WTC11 (cell line): ENCODE results near the gene ABCC6. TPM values are rescaled to one million over a fixed set of nuclear protein-coding genes. Genes with fewer than 3 reads are reported as not detected.

Source experiments
- ATAC-seq: fragments of 200-7000 bp; cut with Tn5 transposase; 2 replicates; pipeline ENCODE4 v1.10.0; 2021; ENCODE audit warnings: mild to moderate bottlenecking, moderate library complexity
- CTCF ChIA-PET: fragments of 300-600 bp; sonication (Branson Sonifier 250); formaldehyde crosslinking; loops from one replicate; lab custom pipeline; 2021; ENCODE audit warnings: antibody characterized with exemption; lab: Charles Lee
- POLR2A ChIA-PET: fragments of 350-600 bp; sonication (Branson Sonifier 250); formaldehyde crosslinking; loops from one replicate; lab custom pipeline; 2021; ENCODE audit warnings: antibody characterized with exemption; lab: Charles Lee
- DNase-seq: peaks from one replicate; pipeline ENCODE4 v3.0.0; 2021; ENCODE audit warnings: low spot score
- H3K27ac Mint-ChIP-seq: 2 replicates; pipeline ENCODE4 v1.8.0; 2021; ENCODE audit warnings: mixed read lengths
- H3K27me3 Mint-ChIP-seq: 2 replicates; pipeline ENCODE4 v1.8.0; 2021; ENCODE audit warnings: low read depth, mild to moderate bottlenecking, moderate library complexity, mixed read lengths
- H3K36me3 Mint-ChIP-seq: 2 replicates; pipeline ENCODE4 v1.8.0; 2021; ENCODE audit warnings: mixed read lengths
- H3K4me1 Mint-ChIP-seq: 2 replicates; pipeline ENCODE4 v1.8.0; 2022; ENCODE audit warnings: mixed read lengths
- H3K4me3 Mint-ChIP-seq: 2 replicates; pipeline ENCODE4 v1.8.0; 2021; ENCODE audit warnings: mild to moderate bottlenecking, moderate library complexity, mixed read lengths
- H3K9me3 Mint-ChIP-seq: 2 replicates; pipeline ENCODE4 v1.8.0; 2021; ENCODE audit warnings: mixed read lengths
- FOXP1 ChIP-seq: sonication (generic); formaldehyde crosslinking; IDR thresholded peaks from 2 replicates; pipeline ENCODE4 v1.8.0; 2022; ENCODE audit warnings: missing genetic modification reagents, mild to moderate bottlenecking, moderate library complexity, borderline replicate concordance
- GABPB1 ChIP-seq: sonication (generic); formaldehyde crosslinking; IDR thresholded peaks from 2 replicates; pipeline ENCODE4 v1.8.1; 2023; ENCODE audit warnings: mild to moderate bottlenecking, missing genetic modification reagents
- GTF2I ChIP-seq: fragments of 250-450 bp; sonication (Bioruptor Pico); conservative IDR thresholded peaks from 2 replicates; pipeline ENCODE4 v1.4.0; 2021; ENCODE audit warnings: mild to moderate bottlenecking
- IRF2 ChIP-seq: sonication (generic); formaldehyde crosslinking; IDR thresholded peaks from 2 replicates; pipeline ENCODE4 v1.8.0; 2022; ENCODE audit warnings: low read depth, missing genetic modification reagents, borderline replicate concordance
- NFYB ChIP-seq: sonication (generic); formaldehyde crosslinking; conservative IDR thresholded peaks from 2 replicates; pipeline ENCODE4 v1.8.0; 2022; ENCODE audit warnings: low read depth, missing genetic modification reagents
- PRRX2 ChIP-seq: fragments of 250-450 bp; sonication (Bioruptor Pico); IDR thresholded peaks from 2 replicates; pipeline ENCODE4 v1.8.0; 2021; ENCODE audit warnings: mild to moderate bottlenecking
- SMAD3 ChIP-seq: sonication (generic); formaldehyde crosslinking; IDR thresholded peaks from 2 replicates; pipeline ENCODE4 v1.8.0; 2022; ENCODE audit warnings: missing genetic modification reagents, mild to moderate bottlenecking, borderline replicate concordance
- TCF7 ChIP-seq: sonication (generic); formaldehyde crosslinking; IDR thresholded peaks from 2 replicates; pipeline ENCODE4 v1.8.0; 2022; ENCODE audit warnings: mild to moderate bottlenecking, low read depth, missing genetic modification reagents, moderate library complexity
- TEAD4 ChIP-seq: sonication (generic); formaldehyde crosslinking; IDR thresholded peaks from 2 replicates; pipeline ENCODE4 v1.8.0; 2022; ENCODE audit warnings: mild to moderate bottlenecking, missing genetic modification reagents
- ZBTB21 ChIP-seq: sonication (generic); formaldehyde crosslinking; IDR thresholded peaks from 2 replicates; pipeline ENCODE4 v1.8.1; 2023; ENCODE audit warnings: mild to moderate bottlenecking, missing genetic modification reagents, borderline replicate concordance
- ZNF121 ChIP-seq: sonication (generic); formaldehyde crosslinking; IDR thresholded peaks from 2 replicates; pipeline ENCODE4 v1.8.0; 2023; ENCODE audit warnings: missing genetic modification reagents
- ZNF138 ChIP-seq: sonication (generic); formaldehyde crosslinking; conservative IDR thresholded peaks from 2 replicates; pipeline ENCODE4 v1.8.1; 2022; ENCODE audit warnings: mild to moderate bottlenecking, moderate library complexity, missing genetic modification reagents
- ZNF317 ChIP-seq: sonication (generic); formaldehyde crosslinking; IDR thresholded peaks from 2 replicates; pipeline ENCODE4 v1.8.1; 2023; ENCODE audit warnings: low read depth, mild to moderate bottlenecking, moderate library complexity, missing genetic modification reagents, borderline replicate concordance
- ZNF396 ChIP-seq: fragments of 250-450 bp; sonication (Bioruptor Pico); IDR thresholded peaks from 2 replicates; pipeline ENCODE4 v1.8.0; 2021; ENCODE audit warnings: mild to moderate bottlenecking, moderate library complexity, borderline replicate concordance
- ZNF416 ChIP-seq: fragments of 250-450 bp; sonication (Bioruptor Pico); IDR thresholded peaks from 2 replicates; pipeline ENCODE4 v1.9.0; 2021; ENCODE audit warnings: mild to moderate bottlenecking, inconsistent platforms
- ZNF423 ChIP-seq: fragments of 250-450 bp; sonication (Bioruptor Pico); IDR thresholded peaks from 2 replicates; pipeline ENCODE4 v2.1.2; 2022; ENCODE audit warnings: mild to moderate bottlenecking, moderate library complexity
- total RNA-seq: library from RNA; stranded (reverse); gene quantifications from 3 replicates; pipeline ENCODE4 v1.2.3, GENCODE V29; 2021
- TF ChIP-seq, protein P1 (sequence below): sonication (generic); formaldehyde crosslinking; IDR thresholded peaks from 2 replicates; pipeline ENCODE4 v1.8.0; 2023; ENCODE audit warnings: missing genetic modification reagents, mild to moderate bottlenecking, borderline replicate concordance
- TF ChIP-seq, protein P2 (sequence below): sonication (generic); formaldehyde crosslinking; IDR thresholded peaks from 2 replicates; pipeline ENCODE4 v1.8.0; 2022; ENCODE audit warnings: mild to moderate bottlenecking, missing genetic modification reagents
- TF ChIP-seq, protein P3 (sequence below): sonication (generic); formaldehyde crosslinking; IDR thresholded peaks from 2 replicates; pipeline ENCODE4 v1.8.1; 2023; ENCODE audit warnings: mild to moderate bottlenecking, missing genetic modification reagents
- TF ChIP-seq, protein P4 (sequence below): sonication (generic); formaldehyde crosslinking; IDR thresholded peaks from 2 replicates; pipeline ENCODE4 v1.8.0; 2023; ENCODE audit warnings: mild to moderate bottlenecking, missing genetic modification reagents
- TF ChIP-seq, protein P5 (sequence below): fragments of 250-450 bp; sonication (Bioruptor Pico); conservative IDR thresholded peaks from 2 replicates; pipeline ENCODE4 v1.9.0; 2021; ENCODE audit warnings: mild to moderate bottlenecking
- TF ChIP-seq, protein P6 (sequence below): sonication (generic); formaldehyde crosslinking; IDR thresholded peaks from 2 replicates; pipeline ENCODE4 v1.8.1; 2022; ENCODE audit warnings: mild to moderate bottlenecking, missing genetic modification reagents, moderate library complexity, borderline replicate concordance
- TF ChIP-seq, protein P7 (sequence below): fragments of 250-450 bp; sonication (Bioruptor Pico); IDR thresholded peaks from 2 replicates; pipeline ENCODE4 v1.8.0; 2021; ENCODE audit warnings: mild to moderate bottlenecking

ABCC6 gene
- total RNA-seq, 1 experiment from 2014 or later, result 1.3 TPM

DNA sequence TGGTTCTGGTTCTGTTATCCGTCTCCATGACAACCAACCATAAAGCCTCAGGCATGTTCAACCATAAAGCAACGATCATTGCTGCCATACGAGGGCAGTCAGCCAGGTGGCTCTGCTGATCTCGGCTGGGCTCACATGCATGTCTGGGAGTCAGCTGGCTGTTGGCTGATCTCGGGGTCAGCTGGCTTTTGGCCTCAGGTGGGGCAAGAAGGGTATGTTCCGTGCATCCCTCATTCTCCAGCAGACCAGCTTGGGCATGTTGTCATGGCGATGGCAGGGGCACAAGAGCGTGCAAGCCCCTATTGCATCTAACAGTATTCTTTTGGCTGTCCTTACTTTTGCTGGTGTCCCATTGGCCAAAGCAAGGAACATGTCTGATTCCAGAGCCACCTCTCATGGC is 86.2 kb downstream of the ABCC6 start (continued):
- TF ChIP-seq, protein P1, sequence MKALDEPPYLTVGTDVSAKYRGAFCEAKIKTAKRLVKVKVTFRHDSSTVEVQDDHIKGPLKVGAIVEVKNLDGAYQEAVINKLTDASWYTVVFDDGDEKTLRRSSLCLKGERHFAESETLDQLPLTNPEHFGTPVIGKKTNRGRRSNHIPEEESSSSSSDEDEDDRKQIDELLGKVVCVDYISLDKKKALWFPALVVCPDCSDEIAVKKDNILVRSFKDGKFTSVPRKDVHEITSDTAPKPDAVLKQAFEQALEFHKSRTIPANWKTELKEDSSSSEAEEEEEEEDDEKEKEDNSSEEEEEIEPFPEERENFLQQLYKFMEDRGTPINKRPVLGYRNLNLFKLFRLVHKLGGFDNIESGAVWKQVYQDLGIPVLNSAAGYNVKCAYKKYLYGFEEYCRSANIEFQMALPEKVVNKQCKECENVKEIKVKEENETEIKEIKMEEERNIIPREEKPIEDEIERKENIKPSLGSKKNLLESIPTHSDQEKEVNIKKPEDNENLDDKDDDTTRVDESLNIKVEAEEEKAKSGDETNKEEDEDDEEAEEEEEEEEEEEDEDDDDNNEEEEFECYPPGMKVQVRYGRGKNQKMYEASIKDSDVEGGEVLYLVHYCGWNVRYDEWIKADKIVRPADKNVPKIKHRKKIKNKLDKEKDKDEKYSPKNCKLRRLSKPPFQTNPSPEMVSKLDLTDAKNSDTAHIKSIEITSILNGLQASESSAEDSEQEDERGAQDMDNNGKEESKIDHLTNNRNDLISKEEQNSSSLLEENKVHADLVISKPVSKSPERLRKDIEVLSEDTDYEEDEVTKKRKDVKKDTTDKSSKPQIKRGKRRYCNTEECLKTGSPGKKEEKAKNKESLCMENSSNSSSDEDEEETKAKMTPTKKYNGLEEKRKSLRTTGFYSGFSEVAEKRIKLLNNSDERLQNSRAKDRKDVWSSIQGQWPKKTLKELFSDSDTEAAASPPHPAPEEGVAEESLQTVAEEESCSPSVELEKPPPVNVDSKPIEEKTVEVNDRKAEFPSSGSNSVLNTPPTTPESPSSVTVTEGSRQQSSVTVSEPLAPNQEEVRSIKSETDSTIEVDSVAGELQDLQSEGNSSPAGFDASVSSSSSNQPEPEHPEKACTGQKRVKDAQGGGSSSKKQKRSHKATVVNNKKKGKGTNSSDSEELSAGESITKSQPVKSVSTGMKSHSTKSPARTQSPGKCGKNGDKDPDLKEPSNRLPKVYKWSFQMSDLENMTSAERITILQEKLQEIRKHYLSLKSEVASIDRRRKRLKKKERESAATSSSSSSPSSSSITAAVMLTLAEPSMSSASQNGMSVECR (CRISPR knock-in tag), result no peak
- TF ChIP-seq, protein P2, sequence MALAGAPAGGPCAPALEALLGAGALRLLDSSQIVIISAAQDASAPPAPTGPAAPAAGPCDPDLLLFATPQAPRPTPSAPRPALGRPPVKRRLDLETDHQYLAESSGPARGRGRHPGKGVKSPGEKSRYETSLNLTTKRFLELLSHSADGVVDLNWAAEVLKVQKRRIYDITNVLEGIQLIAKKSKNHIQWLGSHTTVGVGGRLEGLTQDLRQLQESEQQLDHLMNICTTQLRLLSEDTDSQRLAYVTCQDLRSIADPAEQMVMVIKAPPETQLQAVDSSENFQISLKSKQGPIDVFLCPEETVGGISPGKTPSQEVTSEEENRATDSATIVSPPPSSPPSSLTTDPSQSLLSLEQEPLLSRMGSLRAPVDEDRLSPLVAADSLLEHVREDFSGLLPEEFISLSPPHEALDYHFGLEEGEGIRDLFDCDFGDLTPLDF, result no peak
- no peak for TF ChIP-seq IRF2 (CRISPR knock-in tag)
- TF ChIP-seq GTF2I (CRISPR knock-in tag), result no peak
- TF ChIP-seq FOXP1, result no peak
- no peak for TF ChIP-seq ZNF317 (CRISPR knock-in tag)
- TF ChIP-seq, protein P3, sequence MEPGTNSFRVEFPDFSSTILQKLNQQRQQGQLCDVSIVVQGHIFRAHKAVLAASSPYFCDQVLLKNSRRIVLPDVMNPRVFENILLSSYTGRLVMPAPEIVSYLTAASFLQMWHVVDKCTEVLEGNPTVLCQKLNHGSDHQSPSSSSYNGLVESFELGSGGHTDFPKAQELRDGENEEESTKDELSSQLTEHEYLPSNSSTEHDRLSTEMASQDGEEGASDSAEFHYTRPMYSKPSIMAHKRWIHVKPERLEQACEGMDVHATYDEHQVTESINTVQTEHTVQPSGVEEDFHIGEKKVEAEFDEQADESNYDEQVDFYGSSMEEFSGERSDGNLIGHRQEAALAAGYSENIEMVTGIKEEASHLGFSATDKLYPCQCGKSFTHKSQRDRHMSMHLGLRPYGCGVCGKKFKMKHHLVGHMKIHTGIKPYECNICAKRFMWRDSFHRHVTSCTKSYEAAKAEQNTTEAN (CRISPR knock-in tag), result no peak
- no peak for TF ChIP-seq ZNF423 (CRISPR knock-in tag)
- TF ChIP-seq, protein P4, sequence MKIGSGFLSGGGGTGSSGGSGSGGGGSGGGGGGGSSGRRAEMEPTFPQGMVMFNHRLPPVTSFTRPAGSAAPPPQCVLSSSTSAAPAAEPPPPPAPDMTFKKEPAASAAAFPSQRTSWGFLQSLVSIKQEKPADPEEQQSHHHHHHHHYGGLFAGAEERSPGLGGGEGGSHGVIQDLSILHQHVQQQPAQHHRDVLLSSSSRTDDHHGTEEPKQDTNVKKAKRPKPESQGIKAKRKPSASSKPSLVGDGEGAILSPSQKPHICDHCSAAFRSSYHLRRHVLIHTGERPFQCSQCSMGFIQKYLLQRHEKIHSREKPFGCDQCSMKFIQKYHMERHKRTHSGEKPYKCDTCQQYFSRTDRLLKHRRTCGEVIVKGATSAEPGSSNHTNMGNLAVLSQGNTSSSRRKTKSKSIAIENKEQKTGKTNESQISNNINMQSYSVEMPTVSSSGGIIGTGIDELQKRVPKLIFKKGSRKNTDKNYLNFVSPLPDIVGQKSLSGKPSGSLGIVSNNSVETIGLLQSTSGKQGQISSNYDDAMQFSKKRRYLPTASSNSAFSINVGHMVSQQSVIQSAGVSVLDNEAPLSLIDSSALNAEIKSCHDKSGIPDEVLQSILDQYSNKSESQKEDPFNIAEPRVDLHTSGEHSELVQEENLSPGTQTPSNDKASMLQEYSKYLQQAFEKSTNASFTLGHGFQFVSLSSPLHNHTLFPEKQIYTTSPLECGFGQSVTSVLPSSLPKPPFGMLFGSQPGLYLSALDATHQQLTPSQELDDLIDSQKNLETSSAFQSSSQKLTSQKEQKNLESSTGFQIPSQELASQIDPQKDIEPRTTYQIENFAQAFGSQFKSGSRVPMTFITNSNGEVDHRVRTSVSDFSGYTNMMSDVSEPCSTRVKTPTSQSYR (CRISPR knock-in tag), result no peak
- TF ChIP-seq ZNF416 (CRISPR knock-in tag), result no peak
- TF ChIP-seq SMAD3, result no peak

DNA sequence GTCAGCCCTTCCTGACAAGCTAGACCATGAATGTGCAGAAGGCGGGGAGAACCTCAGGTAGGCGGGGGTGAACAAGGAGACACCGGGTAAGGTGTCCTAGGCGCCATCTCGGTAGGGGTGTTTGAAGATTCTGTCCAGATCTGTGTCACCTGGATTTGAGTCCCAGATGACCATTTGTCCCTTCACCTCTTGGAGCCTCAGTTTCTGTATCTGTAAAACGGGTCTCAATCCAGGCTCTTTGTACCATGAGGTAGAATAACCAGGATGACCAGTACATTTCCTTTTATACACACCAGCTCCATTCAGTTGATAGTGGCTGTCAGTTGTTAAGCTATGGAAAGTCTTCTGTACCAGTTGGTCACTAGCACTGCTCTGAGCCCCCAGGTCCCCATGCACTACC is 86.7 kb downstream of the ABCC6 start:
- Mint-ChIP-seq H3K4me1 (no peaks in the 10 kb centered on the region), H3K27ac (no peak overlapping the region), H3K36me3 (peaks cover 80% of the 10 kb centered on the region), H3K4me3 (no peak overlapping the region), H3K9me3 (no peaks in the 10 kb centered on the region), H3K27me3 (no peaks in the 10 kb centered on the region)
- no peak for DNase-seq
- ChIA-PET POLR2A (no interaction called here), CTCF (interaction anchor here (1.5 kb wide), 1 partner anchor 359 kb away, joined by 3 read pairs; no protein-coding TSS in a partner anchor)
- no peak for ATAC-seq
- TF ChIP-seq ZNF121 (CRISPR knock-in tag), result no peak
- TF ChIP-seq, protein P5, sequence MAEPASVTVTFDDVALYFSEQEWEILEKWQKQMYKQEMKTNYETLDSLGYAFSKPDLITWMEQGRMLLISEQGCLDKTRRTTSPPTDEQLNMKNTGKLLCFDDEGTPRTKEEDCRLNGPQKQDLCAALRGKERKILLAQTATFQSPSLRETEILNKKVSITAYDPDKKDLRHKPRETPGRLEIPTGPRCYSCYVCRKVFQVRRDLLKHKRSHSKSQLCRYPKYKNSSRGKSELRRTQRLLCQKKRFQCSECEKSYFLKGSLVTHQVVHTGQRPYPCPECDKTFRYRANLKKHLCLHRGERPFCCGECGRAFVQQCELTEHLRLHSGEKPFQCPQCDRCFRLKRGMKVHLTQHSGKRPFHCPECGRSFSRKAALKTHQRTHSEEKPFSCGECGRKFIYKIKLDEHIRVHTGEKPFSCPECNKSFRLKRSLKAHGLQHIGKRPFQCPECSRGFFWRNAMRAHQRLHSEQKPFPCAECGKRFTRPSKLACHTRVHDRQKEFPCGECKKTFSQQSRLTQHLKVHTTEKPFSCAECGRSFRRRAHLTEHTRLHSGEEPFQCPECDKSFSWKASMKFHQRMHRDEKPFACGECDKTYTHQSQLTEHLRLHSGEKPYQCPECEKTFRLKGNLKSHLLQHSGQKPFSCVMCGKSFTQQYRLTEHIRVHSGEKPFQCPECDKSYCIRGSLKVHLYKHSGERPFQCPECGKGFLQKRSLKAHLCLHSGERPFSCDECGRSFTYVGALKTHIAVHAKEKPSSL, result no peak
- TF ChIP-seq PRRX2, result no peak
- TF ChIP-seq, protein P6, sequence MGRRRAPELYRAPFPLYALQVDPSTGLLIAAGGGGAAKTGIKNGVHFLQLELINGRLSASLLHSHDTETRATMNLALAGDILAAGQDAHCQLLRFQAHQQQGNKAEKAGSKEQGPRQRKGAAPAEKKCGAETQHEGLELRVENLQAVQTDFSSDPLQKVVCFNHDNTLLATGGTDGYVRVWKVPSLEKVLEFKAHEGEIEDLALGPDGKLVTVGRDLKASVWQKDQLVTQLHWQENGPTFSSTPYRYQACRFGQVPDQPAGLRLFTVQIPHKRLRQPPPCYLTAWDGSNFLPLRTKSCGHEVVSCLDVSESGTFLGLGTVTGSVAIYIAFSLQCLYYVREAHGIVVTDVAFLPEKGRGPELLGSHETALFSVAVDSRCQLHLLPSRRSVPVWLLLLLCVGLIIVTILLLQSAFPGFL (CRISPR knock-in tag), result no peak
- TF ChIP-seq, protein P7, sequence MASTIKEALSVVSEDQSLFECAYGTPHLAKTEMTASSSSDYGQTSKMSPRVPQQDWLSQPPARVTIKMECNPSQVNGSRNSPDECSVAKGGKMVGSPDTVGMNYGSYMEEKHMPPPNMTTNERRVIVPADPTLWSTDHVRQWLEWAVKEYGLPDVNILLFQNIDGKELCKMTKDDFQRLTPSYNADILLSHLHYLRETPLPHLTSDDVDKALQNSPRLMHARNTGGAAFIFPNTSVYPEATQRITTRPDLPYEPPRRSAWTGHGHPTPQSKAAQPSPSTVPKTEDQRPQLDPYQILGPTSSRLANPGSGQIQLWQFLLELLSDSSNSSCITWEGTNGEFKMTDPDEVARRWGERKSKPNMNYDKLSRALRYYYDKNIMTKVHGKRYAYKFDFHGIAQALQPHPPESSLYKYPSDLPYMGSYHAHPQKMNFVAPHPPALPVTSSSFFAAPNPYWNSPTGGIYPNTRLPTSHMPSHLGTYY, result no peak
- TF ChIP-seq ZBTB21 (CRISPR knock-in tag), result no peak
- no peak for TF ChIP-seq NFYB (CRISPR knock-in tag)
- no peak for TF ChIP-seq ZNF396 (CRISPR knock-in tag)
- no peak for TF ChIP-seq SMAD3
- no peak for TF ChIP-seq FOXP1
- no peak for TF ChIP-seq GTF2I (CRISPR knock-in tag)
- TF ChIP-seq TCF7, result no peak
- TF ChIP-seq GABPB1 (CRISPR knock-in tag), result no peak
- no peak for TF ChIP-seq ZNF138
- TF ChIP-seq TEAD4 (CRISPR knock-in tag), result no peak
